ENCODE results near the gene VPS18.

Gene VPS18

DNA sequence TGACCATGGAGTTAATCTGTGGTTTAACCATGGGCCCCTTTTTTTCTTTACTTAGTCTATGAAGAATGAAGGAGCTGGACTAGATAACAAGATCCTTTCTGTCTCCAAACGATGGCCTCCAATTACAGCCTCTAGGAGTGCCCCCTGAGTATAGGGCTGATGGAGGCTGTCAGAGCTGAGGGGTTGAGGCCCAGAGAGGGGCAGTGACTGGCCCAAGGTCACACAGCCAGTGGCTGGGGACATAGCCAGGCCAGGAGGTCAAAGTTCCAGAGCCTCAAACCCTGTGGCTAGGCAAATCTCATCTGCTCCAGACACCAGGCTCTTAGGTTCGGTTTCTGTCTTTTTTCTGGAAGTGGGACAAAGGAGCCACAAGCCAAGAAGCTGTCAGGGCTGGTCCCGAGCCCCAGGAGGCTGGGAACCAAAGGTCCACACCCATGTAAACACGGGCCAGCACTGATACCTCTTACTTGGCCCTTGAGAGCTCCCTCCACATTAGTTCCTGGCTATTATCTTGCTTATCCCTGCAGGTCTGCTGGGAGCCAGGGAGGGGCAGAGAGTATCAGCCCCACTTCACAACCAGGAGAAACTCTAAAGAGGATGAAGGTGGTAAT lies 30.5 kb upstream of the VPS18 start:
- DNase-seq = no peak

DNA sequence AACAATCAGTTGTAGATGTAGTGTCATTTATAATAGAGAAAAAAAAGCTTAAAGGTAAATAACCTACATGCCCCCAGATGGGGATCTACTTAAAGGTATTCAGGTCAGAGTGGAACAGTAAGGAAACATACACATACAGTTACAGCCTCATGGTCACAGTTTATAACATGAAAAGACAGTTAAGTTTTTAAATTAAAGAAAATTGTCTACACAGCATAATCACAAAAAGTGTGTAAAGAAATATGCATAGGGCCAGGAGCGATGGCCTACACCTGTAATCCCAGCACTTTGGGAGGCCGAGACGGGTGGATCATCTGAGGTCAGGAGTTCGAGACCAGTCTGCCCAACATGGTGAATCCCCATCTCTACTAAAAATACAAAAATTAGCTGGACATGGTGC lies 27.1 kb upstream of the VPS18 start:
- no peak for DNase-seq

DNA sequence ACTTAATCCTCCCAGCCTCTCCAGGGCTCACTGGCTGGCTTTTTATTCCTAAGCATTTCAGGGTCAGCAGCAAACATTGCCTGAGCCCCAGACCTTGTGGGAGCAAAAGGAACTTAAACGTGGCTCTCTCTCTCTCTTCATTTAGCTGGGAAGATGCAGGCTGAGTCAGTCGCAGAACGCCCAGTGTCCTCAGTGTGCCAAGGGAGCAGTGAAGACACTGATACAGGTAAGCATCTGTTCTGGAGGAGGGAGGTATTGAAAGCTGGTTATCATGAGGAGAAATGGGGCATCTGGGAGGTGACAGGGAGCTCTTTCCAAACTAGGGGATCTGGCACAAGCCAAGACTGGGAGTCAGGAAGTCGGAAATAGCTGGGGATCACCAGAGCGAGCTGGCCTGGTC lies 24.6 kb upstream of the VPS18 start:
- DNase-seq = no peak

DNA sequence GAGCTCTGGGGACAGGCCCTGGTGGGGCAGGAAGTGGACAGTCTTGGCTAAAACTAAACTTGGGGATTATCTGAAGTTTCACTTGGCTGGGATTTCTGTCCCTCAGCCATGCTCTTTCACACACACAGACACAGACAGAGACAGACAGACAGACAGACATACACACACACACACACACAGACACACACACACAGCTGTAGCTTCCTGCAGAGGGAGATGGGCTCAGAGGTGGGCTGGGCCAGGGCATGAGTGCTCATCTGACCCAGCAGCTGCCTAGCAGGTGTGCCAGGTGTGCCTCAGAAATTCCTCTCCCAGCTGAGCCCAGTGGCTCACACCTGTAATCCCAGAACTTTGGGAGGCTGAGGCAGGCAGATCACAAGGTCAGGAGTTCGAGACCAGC lies 23.5 kb upstream of the VPS18 start:
- DNase-seq = no peak

DNA sequence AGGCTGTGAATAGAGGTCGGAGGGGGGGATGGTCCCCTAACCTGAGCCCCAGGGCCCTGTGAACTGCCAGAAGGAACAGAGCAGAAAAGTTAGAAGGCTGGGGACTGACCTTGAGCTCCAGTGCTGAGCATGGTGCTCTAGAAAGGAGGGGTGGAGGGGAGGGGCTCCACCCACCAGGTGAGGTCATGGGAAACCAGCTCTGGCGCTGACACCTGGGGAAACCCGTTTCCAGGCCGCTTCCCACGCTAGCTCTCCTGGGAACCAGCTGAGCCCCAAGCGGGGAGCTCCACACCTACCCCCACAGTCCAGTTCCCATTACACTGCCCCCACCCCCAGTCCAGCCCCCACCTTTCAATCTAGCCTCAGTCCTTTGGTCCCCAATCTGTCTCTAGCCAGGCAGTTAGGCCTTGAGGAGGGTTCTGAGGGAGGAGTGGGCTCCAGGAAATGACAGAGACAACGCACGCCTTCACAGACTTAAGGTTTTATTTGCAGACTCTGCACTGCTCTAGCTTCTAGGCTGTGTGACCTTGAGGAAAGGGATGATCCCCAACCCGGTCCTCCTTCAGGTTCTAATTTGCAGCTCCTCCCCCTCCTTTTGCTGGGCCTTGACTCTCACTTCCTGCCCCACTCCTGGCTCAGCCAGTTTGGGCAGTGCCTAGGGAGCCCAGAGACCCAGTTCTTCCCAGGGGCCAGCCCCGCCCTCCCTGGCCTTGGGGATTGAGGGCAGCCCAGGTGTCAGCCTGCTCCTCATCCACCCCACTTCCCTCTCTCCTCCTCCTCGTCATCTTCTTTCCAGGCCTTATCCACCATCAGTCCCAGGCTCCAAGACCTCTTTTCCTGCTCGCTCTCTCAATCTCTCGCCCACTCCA lies 22.3 kb upstream of the VPS18 start:
- peak; percentile 31 for DNase-seq

DNA sequence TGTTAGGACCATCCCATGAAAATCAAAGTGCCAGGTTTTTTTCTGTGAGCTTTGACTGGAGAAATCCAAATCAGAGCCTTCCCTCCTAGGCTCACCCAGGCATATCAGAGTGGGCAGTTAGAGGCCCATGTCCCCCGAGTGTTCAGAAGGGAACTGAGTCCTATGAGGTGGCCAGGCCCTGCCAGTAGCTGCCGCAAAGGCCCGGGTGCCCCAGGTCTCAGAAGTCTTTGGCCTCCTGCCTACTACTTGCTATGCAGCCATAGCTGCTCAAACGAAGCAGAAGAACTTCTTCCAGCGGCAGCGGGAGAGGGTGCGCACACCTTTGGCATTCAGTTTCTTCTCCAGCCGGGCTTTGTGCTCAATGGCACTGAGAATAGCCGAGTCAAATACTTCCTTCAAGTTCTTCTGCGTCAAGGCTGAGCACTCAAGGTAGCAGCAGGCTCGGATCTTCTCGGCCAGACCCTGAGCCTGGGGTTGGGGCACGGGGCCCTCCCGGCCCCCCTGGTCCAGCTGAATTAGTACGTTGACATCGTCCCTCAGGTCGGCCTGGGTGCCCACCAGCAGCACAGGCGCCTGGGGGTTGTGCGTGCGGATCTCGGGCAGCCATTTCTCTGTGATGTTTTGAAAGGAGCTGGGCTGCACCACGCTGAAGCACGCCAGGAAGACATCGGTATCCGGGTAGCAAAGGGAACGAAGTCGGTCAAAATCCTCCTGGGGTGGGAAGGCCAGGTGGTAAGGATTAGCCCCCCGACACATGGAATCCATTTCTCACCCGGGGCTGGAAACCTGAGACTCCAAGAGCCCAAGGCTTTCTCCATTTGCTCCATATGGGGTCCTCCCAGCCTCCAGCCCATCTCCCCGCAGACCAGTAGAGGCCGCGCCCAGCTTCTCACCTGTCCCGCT lies 21.2 kb upstream of the VPS18 start:
- DNase-seq = peak; percentile 16

DNA sequence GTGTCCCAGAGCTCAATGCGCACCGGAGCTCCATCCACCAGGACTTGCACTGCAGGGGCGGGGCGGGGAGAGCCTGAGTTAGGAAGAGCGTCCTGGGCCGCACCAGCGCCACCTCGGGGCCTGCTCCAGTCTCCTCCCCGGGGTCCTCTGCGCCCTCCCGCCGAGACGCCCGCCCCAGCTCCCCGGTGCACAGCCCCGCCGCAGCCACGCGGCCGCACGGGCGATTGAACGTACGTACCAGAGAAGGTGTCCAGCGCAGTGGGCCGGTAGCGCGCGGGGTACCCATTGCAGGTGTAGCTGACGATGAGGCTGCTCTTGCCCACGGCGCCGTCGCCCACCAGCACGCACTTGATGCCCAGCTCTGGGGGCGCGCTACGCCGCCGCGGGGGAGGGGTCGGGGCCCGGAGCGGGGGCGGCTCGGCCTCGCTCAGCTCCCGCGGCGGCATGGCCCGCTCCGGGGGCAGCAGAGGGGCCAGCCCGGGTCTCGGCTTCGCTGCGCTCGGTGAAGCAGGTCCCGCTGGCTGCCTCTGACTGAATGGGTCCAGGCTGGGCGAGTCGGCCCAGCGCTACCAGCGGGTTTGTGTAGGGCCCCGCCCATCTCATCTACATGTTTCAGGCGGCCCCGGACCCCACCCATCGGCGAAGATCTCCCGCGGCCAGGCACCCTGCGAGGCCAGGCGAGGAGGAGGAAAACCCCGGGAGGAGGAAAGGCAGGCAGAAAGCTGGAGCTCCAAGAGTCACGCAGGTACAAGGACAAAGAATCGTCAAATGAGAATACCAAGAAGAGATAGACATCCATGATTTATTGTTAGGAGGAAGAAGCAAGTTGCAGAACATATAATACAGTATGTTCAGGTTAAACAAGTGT lies 20.3 kb upstream of the VPS18 start, which contains the start of gene RHOV:
TSS of gene RHOV (minus strand) at position 541 of the 868 bp plus-strand sequence. CDS start at position 446, 95 bp downstream.
- DNase-seq = peak; percentile 70

DNA sequence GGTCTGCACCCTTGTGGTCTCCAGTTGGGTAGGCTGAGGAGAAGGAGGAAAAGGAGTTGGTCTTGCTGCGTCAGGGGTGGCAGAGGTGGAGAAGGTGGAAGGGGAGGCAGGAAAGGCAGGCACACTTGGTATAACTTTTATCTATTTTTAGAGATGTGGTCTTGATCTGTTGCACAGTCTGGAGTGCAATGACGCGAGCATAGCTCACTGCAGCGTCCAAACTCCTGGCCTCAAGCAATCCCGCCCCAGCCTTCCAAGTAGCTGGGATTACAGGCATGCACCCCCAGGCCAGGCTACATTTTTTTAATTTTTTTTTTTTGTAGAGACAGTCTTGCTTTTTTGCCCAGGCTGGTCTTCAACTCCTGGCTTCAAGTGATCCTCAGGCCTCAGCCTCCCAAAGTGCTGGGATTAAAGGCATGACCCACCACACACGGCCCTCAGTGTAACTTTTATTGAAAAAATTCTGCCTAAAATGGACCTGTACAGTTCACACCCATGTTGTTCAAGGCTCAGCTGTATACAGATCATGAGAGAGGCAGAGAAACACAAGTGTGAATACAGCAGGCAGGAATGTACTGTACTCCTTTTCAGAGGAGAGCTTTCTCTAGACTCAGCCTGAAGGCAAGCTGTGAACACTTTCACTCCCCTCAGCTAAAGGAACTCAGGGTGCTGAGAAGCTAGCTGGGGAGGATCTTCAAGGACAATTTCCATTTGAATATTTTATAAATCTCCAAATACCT lies 18.1 kb upstream of the VPS18 start:
- DNase-seq = no peak

DNA sequence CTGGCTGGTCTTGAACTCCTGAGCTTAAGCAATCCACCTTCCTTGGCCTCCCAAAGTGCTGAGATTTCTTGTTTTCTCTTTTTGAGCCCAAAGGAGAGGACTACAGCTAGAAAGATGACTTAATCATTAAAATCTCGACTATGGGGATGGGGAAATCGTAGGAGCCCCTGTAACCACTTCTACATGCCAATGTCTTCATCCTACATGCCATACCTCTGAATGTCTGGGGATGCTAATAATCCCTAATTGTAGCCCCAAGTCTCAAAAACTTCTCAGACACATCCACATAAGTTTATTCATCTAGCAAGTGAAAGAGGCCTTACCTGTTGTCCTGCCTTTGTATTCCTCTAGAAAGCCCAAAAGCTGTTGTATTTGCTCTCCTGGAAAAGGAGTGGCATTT lies 16.6 kb upstream of the VPS18 start:
- DNase-seq = no peak

DNA sequence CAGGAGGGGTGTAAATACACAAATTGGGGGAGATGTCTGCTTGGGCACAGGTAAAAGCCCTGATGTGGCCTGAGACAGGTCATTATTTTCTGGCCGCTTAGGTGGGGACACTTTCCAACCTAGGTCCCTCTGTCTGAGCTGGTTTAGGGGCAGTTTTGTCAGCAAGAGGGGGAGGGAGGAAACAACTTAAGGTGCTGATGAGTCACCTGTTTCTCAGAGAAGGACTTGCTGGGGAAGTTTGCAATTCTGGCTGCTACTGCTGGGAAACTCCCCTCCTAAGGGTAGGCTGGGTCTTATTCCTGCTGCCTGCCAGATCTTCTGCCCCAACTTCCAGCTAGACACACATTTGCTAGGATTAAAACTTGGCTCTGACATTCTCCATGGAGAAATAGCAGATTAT lies 15.5 kb upstream of the VPS18 start:
- no peak for DNase-seq

DNA sequence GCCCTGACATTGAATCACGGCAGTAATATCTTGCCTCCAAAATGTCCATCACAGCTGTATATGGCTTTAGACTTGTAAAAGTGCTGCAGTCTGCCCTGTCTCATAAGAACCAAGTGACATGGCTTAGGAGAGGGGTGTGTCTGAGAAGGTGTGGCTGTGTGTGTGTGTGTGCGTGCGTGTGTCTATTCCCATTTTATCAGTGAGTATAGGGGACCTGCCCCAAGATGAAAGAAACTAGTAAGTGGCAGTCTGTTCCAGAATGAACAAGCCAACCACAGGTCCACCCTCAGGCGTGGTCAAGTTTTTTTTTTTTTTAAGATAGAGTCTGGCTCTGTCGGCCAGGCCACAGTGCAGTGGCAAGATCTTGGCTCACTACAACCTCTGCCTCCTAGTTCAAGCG lies 14.6 kb upstream of the VPS18 start:
- DNase-seq = no peak

DNA sequence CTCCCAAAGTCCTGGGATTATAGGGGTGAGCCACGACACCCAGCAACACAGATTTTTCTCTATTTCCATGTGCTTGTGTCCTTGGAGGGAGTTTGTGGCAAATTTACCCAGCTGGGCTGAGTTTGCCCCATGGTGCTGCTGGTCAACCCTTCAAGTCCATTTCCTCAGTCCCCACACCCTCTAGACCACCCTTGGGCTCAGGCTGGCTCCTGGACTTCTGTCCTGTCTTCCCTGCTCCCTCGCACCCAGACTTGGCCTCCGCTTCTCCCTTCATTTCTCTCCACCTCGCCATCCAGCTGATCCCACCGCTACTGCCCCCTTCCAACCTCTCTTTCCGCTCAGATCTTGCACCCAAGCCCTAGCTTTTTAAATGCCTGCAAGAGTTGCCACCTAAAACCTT lies 12.9 kb upstream of the VPS18 start:
- DNase-seq = no peak

DNA sequence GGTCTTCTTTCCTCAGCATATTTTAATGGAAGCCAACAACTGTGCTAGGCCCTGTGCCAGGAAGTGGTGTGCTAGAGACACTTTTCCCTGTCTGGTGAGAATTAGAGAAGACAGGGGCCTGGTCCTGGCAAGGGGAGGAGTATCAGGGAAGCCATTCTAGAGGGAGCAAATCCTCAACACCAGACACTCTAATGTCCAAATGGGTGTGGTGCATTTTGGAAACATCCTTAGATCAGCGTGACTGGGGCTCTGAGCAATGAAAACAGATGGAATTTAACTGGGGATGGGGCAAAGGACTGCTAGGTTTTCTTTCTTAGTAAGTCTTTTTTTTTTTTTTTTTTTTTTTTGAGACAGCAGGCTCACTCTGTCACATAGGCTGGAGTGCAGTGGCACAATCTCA lies 7.7 kb upstream of the VPS18 start:
- DNase-seq = no peak

DNA sequence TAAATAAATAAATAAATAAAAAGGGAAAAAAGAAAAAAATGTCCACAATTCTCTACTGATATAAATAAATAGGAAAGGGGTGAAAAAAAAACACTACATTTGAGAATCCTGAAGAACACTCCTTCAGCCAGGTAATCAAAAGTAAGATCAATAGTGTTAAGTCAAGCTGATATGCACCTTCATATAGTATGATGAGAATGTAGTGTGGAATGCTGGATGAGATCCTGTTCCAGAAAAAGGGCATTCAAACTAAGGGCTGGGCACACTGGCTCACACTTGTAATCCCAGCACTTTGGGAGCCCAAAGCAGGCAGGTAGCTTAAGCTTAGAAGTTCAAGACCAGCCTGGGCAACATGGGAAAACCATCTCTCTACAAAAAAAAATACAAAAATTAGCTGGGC lies 5.1 kb upstream of the VPS18 start:
- no peak for DNase-seq

DNA sequence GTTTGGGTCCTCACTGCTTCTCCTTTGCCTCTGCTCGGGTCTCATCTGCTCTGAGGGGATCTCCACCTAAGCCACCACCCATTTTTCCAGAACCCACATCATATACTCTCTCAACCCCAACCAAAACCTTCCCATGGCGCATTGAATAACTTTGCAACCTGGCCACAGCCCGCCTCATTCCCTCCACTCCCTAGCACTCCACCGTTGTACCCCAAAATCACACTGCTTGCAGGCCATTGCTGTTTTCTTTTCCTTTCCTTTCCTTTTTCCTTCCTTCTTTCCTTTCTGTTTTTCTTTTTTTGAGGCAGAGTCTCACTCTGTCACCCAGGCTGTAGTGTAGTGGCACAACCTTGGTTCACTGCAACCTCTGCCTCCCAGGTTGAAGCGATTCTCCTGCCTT lies 3.1 kb upstream of the VPS18 start:
- DNase-seq = no peak

DNA sequence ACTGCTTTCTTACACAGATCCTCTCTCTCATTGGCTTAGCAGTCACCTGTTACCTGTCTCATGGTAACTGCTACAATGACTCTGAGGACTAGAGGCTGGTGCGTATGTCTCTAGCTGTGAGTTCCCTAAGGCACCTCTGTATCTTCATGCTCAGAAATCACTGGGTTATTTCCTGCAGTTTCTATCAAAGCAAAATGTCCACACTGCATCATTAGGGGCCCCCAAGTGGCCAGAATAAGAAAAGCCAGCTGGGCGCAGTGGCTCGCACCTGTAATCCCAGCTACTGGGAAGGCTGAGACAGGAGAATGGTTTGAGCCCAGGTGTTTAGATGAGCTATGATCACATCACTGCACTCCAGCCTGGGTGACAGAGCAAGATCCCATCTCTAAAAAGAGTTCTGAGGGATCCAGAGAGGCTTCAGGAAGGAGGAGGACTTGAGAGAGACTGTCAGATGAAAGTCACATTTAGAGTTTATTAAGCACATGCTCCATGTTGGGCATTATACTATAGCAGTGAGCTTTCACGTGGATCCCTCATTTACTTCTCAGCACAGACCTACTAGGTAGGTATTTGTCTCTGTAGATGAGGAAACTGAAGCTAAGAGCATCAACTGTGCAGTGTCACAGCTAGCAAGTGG lies 2.3 kb upstream of the VPS18 start:
- peak; percentile 51 for DNase-seq

DNA sequence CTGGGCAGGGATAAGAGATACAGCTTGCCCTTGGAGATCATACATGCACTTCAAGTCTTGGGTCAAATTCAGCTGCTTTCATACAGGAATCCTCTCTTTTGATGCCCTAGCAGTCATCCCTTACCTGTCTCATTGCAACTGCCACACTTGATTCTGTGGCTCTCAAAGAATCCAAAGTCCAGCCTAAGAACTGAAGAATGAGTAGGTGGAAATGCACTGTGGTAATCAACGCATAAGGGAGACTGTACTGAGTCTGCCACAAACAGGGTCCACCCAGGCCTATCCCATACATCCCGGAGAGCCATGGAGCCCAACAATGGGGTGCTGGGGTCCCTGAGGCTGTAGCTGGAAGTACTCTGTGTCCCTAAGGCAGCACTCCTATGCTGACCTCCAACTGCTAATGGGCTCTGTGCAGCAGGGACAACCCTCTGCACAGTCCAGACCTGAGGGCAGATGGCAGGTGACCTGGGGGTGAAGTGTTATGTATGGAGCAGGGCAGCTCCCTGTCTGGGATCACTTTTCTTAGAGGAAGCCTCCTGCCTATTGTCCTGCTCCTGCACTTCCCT lies 1.7 kb upstream of the VPS18 start:
- DNase-seq = no peak

DNA sequence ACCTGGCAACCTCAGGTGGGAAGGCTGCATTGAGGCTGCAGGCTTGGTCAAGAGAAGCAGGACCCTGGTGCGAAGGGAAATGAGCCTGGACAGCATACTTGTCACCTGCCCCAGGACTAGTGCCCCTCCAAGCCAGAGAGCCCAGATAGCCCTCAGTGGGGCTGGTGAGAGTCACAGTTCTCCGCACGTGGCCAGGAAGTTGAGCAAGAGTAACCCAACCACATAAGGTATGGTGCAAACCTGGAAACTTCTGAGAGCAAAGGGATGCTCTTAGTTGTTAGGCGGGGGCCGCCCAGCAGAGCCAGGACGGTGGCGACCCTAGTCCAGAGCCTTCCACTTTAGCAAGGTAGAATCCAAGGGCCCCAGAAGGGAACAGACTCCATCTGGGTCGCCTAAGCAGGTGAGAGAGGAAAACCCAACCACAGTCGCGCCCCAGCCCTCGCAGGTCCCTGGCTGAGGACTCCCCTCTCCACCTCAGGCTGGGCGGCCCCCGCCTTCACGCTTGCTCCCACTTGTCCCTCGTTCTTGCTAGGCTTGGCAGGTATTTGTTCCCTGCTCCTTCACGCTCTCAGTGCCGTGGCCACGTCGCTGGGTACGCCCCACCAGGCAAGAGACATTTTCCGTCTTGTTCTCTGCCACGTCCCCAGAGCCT lies 1.1 kb upstream of the VPS18 start:
- DNase-seq = no peak

DNA sequence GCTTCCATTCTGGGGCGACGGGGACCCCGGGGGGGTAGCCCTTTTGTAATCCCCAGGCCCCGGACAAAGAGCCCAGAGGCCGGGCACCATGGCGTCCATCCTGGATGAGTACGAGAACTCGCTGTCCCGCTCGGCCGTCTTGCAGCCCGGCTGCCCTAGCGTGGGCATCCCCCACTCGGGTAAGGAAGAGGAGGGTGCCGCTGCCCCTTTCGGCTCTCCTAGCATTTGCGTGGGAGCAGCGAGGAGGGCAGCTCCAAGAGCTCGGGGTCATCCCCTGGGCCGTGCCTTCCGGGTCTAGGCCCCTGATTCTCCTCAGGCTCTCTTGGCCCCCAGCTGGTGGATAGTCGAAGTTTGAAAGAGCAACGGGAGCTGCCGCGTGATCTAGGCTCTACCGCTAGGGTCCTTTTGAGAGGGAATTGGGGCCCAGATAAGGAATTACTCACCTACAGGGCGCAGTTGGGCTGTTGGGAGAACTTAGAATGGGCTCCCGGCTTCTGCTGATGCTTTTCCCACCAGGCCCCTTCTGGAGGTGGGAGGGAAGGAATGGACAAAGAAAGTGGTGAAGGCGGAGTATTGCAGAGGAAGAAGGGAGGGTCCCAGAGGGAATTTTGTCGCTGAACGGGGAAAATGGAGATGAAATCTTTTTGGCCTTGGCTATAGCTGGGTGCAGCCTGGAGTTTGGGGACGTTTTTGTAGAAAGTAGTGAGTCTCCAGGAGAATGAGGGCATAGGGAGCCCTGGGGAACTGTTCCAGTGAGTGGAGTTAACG lies 615 bp downstream of the VPS18 start:
- no peak for DNase-seq

Measured in right kidney (tissue), 1 donor.